HG03097 (cell line): ENCODE results near the gene PACS1.
"Not testable (repeated sequence)": the region's sequence is repeated elsewhere in the genome, so short reads cannot be mapped to it uniquely, and the experiment has no call there.

ENCODE experiments used
- ATAC-seq: cut with Tn5 transposase; IDR thresholded peaks from one replicate; pipeline ENCODE4 v1.9.1; 2021; ENCODE audit not compliant: unreplicated experiment, low FRiP score

The PACS1 gene

GRCh38 chr11:66239998-66240780 is 170.1 kb downstream of the PACS1 start:
- ATAC-seq: no peak

- ATAC-seq: no peak
Measured at GRCh38 chr11:66240781-66241136, 170.7 kb downstream of the PACS1 start.

- ATAC-seq: no peak
Measured at GRCh38 chr11:66242095-66242765, 172.2 kb downstream of the PACS1 start.

GRCh38 chr11:66243782-66244535 is 173.9 kb downstream of the PACS1 start:
- no peak for ATAC-seq

GRCh38 chr11:66247295-66247694 is 177.2 kb downstream of the PACS1 start:
- ATAC-seq: no peak

- ATAC-seq: no peak
Measured at GRCh38 chr11:66247801-66248200, 177.7 kb downstream of the PACS1 start.

GRCh38 chr11:66248903-66249302 is 178.8 kb downstream of the PACS1 start:
- ATAC-seq: no peak

GRCh38 chr11:66251809-66252208 is 181.7 kb downstream of the PACS1 start:
- no peak for ATAC-seq

GRCh38 chr11:66253081-66253480 is 183.0 kb downstream of the PACS1 start:
- ATAC-seq: not testable (repeated sequence)

GRCh38 chr11:66258473-66258893 is 188.4 kb downstream of the PACS1 start:
- ATAC-seq: no peak

GRCh38 chr11:66259225-66259624 is 189.2 kb downstream of the PACS1 start:
- ATAC-seq: no peak

GRCh38 chr11:66259956-66260355 is 189.9 kb downstream of the PACS1 start:
- ATAC-seq: no peak

- ATAC-seq: no peak
Measured at GRCh38 chr11:66261578-66261977, 191.5 kb downstream of the PACS1 start.

- no peak for ATAC-seq
Measured at GRCh38 chr11:66262191-66262590, 192.1 kb downstream of the PACS1 start.

- no peak for ATAC-seq
Measured at GRCh38 chr11:66262696-66263095, 192.6 kb downstream of the PACS1 start.

- no peak for ATAC-seq
Measured at GRCh38 chr11:66263231-66263630, 193.2 kb downstream of the PACS1 start.

GRCh38 chr11:66263785-66264184 is 193.7 kb downstream of the PACS1 start:
- no peak for ATAC-seq

GRCh38 chr11:66264383-66264782 is 194.3 kb downstream of the PACS1 start:
- no peak for ATAC-seq

GRCh38 chr11:66264914-66265313 is 194.8 kb downstream of the PACS1 start:
- ATAC-seq: no peak

GRCh38 chr11:66265531-66266377 is 195.7 kb downstream of the PACS1 start:
- no peak for ATAC-seq
